B cell (primary cell): ENCODE data around the gene DLST.

Experiments
- EZH2 ChIP-seq: IDR thresholded peaks from 2 replicates; pipeline ENCODE4 v1.6.1; 2012; ENCODE audit warnings: borderline replicate concordance, low read depth, mild to moderate bottlenecking, moderate library complexity, low read length; ENCODE audit not compliant: insufficient read depth, poor library complexity, severe bottlenecking
- TF ChIP-seq, protein P1 (sequence below): fragments of 200-600 bp; IDR thresholded peaks from one replicate; pipeline ENCODE4 v1.8.0; 2022; ENCODE audit warnings: antibody characterized with exemption, mild to moderate bottlenecking

DNA sequence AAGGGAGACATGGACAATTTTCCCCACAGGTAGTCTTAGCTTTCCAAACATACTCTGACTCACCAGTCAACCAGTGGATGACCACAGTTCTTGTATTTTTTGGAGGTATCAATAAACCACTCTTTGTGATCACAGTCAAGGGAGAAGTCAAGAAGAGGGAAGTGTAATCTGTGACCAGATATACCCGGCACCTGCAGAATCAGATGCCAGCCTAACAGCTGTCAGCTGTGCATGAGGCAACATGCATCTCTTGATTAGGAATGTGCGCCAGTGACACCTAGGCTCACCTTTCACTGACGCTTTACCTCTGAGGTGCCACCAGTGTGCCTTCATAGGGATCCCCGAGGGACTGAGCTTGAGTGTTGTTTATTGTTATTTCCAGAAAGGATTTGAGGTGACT lies 25.8 kb upstream of the DLST start:
- TF ChIP-seq EZH2: no peak
- TF ChIP-seq, protein P1, sequence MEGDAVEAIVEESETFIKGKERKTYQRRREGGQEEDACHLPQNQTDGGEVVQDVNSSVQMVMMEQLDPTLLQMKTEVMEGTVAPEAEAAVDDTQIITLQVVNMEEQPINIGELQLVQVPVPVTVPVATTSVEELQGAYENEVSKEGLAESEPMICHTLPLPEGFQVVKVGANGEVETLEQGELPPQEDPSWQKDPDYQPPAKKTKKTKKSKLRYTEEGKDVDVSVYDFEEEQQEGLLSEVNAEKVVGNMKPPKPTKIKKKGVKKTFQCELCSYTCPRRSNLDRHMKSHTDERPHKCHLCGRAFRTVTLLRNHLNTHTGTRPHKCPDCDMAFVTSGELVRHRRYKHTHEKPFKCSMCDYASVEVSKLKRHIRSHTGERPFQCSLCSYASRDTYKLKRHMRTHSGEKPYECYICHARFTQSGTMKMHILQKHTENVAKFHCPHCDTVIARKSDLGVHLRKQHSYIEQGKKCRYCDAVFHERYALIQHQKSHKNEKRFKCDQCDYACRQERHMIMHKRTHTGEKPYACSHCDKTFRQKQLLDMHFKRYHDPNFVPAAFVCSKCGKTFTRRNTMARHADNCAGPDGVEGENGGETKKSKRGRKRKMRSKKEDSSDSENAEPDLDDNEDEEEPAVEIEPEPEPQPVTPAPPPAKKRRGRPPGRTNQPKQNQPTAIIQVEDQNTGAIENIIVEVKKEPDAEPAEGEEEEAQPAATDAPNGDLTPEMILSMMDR: no peak
